Measurements from ENCODE around the gene KRTAP10-7. TPM values are rescaled to one million over a fixed set of nuclear protein-coding genes. Genes with fewer than 3 reads are reported as not detected.
A peak's percentile ranks its signal among the peaks of the same experiment; 100 is the strongest.

KRTAP10-7 gene
- polyA plus RNA-seq, 3 donors = not detected

DNA sequence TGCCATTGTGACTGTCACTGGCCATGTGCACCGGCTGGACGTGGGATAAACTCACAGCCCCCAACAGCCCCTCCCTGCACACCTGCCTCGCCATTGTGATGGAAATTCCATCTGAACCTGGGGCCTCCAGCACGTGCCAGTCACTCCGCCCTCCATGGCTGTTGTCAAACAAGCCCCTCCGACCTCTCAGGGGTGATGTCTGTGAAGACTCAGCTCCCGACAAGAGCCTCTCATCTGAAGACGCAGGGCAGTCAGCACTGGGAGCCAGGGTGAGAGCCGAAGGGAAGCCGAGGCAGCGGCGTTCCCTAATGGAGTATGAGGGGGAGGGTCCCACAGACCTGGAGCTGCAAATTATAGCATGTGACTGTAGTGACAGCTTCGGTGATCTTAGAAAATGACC lies 47.7 kb upstream of the KRTAP10-7 start:
- DNase-seq = no peak
- Histone ChIP-seq H2AFZ (ENCODE audit: insufficient read depth, low read depth, low read length, poor library complexity, severe bottlenecking) (no peak overlapping the region), H3K4me2 (replicated peaks; ENCODE audit: extremely low read depth, low read length, poor library complexity, severe bottlenecking) (no peak overlapping the region), H3K27ac (ENCODE audit: low read depth in 1 of 2, low read length in 2 of 2) (no peak overlapping the region), H3K9ac (ENCODE audit: insufficient read depth, low read length, poor library complexity, severe bottlenecking) (no peak overlapping the region), H4K20me1 (ENCODE audit: insufficient read depth, low read length) (no peaks in the 10 kb centered on the region), H3K36me3 (replicated peaks in 1 of 2; ENCODE audit: control insufficient read depth in 1 of 2, insufficient read depth in 2 of 2, low read length in 2 of 2) (no peaks in the 10 kb centered on the region), H3K9me3 (replicated peaks in 1 of 2; ENCODE audit: control insufficient read depth in 1 of 2, insufficient read depth in 1 of 2, low read length in 2 of 2) (peaks cover 1 to 2% of the 10 kb centered on the region in 2 donors), H3K4me3 (replicated peaks in 1 of 3; ENCODE audit: low read depth in 2 of 3, low read length in 3 of 3) (no peak overlapping the region), H3K27me3 (ENCODE audit: control insufficient read depth in 2 of 2, insufficient read depth in 2 of 2, low read length in 2 of 2) (peaks cover 2% of the 10 kb centered on the region in 2 donors), H3K79me2 (ENCODE audit: insufficient read depth, low read length) (no peaks in the 10 kb centered on the region), H3K4me1 (ENCODE audit: control insufficient read depth in 1 of 2, insufficient read depth in 2 of 2, low read length in 2 of 2) (no peaks in the 10 kb centered on the region)
- Mint-ChIP-seq H3K27me3 (ENCODE audit: low read depth in 3 of 3) (peaks cover 13 to 39% (median 24%) of the 10 kb centered on the region in 3 donors), H3K9me3 (peaks cover 0 to 5% (median 2%) of the 10 kb centered on the region in 7 donors), H3K27ac (no peak overlapping the region), H3K4me1 (no peaks in the 10 kb centered on the region), H3K36me3 (no peaks in the 10 kb centered on the region), H3K4me3 (peak overlapping the region in 1 of 2 donors; percentile 31)
- intact Hi-C loops (cut with micrococcal nuclease) = no loop called here
- 88% methylated on average over 13 of the region's 13 CpGs for WGBS (ENCODE audit: insufficient coverage)
- TF ChIP-seq, protein P1, sequence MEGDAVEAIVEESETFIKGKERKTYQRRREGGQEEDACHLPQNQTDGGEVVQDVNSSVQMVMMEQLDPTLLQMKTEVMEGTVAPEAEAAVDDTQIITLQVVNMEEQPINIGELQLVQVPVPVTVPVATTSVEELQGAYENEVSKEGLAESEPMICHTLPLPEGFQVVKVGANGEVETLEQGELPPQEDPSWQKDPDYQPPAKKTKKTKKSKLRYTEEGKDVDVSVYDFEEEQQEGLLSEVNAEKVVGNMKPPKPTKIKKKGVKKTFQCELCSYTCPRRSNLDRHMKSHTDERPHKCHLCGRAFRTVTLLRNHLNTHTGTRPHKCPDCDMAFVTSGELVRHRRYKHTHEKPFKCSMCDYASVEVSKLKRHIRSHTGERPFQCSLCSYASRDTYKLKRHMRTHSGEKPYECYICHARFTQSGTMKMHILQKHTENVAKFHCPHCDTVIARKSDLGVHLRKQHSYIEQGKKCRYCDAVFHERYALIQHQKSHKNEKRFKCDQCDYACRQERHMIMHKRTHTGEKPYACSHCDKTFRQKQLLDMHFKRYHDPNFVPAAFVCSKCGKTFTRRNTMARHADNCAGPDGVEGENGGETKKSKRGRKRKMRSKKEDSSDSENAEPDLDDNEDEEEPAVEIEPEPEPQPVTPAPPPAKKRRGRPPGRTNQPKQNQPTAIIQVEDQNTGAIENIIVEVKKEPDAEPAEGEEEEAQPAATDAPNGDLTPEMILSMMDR (IDR thresholded peaks at IDR 0.05) = no peak

DNA sequence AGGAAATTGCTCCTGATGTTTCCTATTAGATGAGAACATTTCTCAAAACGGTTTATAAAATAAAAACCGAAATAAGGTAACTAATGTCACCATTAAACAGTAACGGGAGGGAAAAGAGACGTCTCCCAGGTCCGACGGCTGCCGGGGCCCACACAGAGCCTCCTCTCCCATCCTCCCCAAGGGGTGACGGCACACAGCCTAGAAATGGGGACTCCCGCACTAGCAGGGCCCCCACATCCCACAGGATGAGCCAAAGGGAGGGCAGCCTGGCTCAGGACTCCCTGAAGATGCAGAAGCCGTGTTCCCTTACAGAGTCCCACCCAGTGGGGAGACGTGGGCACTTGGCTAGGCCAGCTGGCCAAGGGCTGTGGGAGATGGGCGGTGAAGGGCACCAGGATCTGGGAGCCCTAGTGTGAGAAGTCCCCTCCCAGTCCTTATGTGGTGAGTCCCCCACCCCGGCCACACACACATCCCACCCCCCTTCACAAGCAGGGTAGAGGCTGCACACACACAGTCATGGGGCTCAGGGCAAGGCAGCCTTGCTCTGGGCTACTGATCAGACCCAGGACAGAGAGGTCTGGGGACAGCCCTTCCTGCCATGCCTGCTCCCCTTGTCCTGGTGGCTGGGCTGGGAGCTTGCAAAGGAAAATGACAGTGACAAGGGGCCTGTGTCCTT lies 45.1 kb upstream of the KRTAP10-7 start:
- H3K27me3 Mint-ChIP-seq (ENCODE audit: low read depth in 3 of 3) = peaks cover 8 to 21% (median 9%) of the 10 kb centered on the region in 3 donors
- Histone ChIP-seq H3K9ac (ENCODE audit: insufficient read depth, low read length, poor library complexity, severe bottlenecking) (no peak overlapping the region), H2AFZ (ENCODE audit: insufficient read depth, low read depth, low read length, poor library complexity, severe bottlenecking) (no peak overlapping the region), H3K4me3 (replicated peaks in 1 of 3; ENCODE audit: low read depth in 2 of 3, low read length in 3 of 3) (no peak overlapping the region), H3K4me1 (ENCODE audit: control insufficient read depth in 1 of 2, insufficient read depth in 2 of 2, low read length in 2 of 2) (no peaks in the 10 kb centered on the region), H4K20me1 (ENCODE audit: insufficient read depth, low read length) (no peaks in the 10 kb centered on the region), H3K36me3 (replicated peaks in 1 of 2; ENCODE audit: control insufficient read depth in 1 of 2, insufficient read depth in 2 of 2, low read length in 2 of 2) (no peaks in the 10 kb centered on the region), H3K27me3 (ENCODE audit: control insufficient read depth in 2 of 2, insufficient read depth in 2 of 2, low read length in 2 of 2) (no peaks in the 10 kb centered on the region), H3K9me3 (replicated peaks in 1 of 2; ENCODE audit: control insufficient read depth in 1 of 2, insufficient read depth in 1 of 2, low read length in 2 of 2) (no peaks in the 10 kb centered on the region), H3K79me2 (ENCODE audit: insufficient read depth, low read length) (no peaks in the 10 kb centered on the region), H3K4me2 (replicated peaks; ENCODE audit: extremely low read depth, low read length, poor library complexity, severe bottlenecking) (no peak overlapping the region), H3K27ac (ENCODE audit: low read depth in 1 of 2, low read length in 2 of 2) (no peak overlapping the region)
- H3K27ac Mint-ChIP-seq = no peak overlapping the region
- H3K36me3 Mint-ChIP-seq = no peaks in the 10 kb centered on the region
- no peaks in the 10 kb centered on the region for H3K4me1 Mint-ChIP-seq
- DNase-seq = no peak
- peaks cover 0 to 13% (median 0%) of the 10 kb centered on the region in 7 donors for H3K9me3 Mint-ChIP-seq
- WGBS (ENCODE audit: insufficient coverage) = 96% methylated on average over 8 of the region's 13 CpGs
- TF ChIP-seq, protein P1 (IDR thresholded peaks at IDR 0.05) = no peak
- intact Hi-C loops (cut with micrococcal nuclease) = no loop called here
- H3K4me3 Mint-ChIP-seq = no peak overlapping the region
